GM19099 (cell line): ENCODE measurements around the gene C3orf38.

Experiments
- POLR2A ChIP-seq: IDR thresholded peaks from 3 replicates; pipeline ENCODE4 v1.6.1; 2011; ENCODE audit warnings: low read depth; ENCODE audit not compliant: insufficient read length; ENCODE audit errors: extremely low read depth

The C3orf38 gene

DNA sequence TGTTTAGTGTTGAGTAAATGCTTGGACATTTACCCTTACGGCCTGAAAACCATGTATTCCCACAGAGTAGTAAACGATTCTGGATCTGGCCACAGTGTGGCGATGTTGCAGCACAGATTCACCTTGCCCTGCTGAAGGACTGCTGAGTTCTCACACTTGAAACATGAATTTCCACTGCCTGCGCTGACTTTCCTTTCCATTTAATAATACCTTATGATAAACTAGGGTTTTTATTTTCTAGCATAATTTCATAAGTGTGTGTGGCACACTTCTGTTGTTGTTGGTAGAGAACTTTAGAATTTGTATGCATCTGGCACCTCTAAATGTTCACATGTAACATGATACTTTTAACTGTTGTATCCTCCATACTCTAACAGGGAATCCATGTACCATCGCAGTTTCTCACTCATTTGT, 53.9 kb downstream of the C3orf38 start:
- TF ChIP-seq POLR2A: no peak
